NCI-H1436 treated with DMSO at 0.1 percent for 48 hours (cell line): ENCODE data around the gene RNU6-9.
"Not testable (repeated sequence)": the region's sequence is repeated elsewhere in the genome, so short reads cannot be mapped to it uniquely, and the experiment has no call there.

Experiments
- DNase-seq: peaks from one replicate; lab custom pipeline; 2025; lab: John Stamatoyannopoulos, UW

The RNU6-9 gene

DNA sequence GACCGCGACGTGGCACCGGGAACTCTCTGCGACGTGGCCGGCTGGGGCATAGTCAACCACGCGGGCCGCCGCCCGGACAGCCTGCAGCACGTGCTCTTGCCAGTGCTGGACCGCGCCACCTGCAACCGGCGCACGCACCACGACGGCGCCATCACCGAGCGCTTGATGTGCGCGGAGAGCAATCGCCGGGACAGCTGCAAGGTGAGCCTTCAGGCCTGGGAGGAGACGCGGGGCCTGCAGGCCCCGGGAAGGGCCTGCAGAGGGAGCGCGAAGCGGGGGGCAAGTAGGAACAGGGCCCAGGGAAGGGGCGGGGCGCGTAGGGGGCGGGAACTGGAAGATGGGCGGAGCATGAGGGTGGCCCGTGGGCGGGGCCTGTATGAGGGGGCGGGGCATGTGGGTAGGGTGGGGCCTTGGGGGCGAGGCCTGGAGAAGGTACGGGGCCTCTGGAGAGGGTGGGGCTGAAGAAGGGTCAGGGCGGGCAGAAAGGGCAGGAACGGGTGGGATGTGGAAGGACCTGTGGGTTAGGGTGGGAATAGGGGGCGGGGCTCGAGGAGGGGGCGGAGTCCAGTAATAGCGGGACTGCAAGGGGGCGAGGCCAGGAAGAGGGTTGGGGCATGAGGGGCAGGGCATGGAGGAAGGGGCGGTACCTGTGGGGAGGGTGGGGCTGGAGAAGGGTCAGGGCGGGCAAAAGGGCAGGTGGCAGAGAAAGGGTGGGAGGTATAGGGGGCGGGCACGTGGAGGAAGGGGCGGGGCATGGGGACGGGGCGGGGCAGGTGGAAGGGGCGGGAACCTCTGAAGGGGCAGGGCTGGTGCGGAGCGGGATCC is 31.3 kb upstream of the RNU6-9 start:
- no peak for DNase-seq

- DNase-seq = no peak
Measured at GRCh38 chr19:862581-863314, 30.5 kb upstream of the RNU6-9 start.

DNA sequence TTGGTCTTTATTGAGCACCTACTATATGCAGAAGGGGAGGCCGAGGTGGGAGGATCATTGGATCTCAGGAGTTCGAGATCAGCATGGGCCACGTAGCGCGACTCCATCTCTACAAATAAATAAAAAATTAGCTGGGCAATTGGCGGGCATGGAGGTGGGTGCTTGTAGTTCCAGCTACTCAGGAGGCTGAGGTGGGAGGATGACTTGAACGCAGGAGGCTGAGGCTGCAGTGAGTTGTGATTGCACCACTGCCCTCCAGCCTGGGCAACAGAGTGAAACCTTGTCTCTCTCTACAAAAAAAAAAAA is 30.0 kb upstream of the RNU6-9 start:
- DNase-seq = no peak

GRCh38 chr19:866769-867300 is 26.4 kb upstream of the RNU6-9 start:
- no peak for DNase-seq

DNA sequence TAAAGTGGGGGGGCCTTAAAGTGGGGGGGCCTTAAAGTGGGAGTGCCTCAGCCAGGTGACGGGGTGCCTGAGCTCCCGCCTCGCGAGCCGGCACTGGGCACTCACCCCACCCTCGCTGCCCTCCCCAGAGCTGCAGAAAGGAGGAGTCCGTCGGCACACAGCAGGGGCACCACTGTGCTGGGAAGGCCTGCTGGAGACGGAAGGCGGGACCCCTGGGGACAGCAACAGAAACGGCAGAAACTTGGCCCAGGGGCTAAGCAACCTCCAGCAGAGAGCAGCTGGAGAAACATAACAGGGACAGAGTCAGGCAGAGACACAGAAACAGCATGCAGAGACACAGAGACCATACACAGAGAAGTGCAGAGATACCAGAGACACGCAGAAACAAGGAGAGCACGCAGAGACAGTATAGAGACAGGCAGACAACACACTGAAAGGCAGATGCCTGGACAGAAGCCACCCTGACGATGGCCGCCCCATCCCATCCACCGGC is 25.9 kb upstream of the RNU6-9 start:
- no peak for DNase-seq

DNA sequence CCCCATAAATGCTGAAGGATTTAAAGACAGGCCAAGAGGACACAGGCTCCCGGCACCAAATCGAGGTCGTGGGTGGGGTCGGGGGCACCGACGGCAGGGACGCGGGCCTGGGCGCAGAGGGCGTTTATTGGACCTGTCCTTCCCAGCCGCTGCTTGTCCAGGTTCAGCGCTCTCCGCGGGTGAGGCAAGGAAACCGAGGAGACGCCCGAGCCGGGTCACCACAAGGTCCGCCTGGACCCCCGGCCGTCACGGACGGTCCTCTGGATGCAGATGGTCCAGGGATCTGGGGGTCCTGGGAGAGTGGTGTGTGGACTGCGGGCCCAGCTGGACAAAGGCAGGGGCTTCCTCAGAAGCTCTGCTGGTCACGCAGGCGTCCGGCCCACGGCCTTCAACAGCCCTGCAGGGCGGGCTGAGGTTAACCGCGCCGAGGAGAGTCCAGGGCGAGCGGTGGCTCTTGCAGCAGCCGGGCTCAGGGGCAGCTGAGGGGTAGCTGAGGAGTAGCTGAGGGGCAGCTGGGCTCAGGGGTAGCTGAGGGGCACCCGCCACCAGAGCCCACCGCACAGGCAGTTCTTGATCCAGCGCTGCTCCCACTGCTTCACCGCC is 25.3 kb upstream of the RNU6-9 start:
- no peak for DNase-seq

- no peak for DNase-seq
Measured at GRCh38 chr19:868458-869244, 24.6 kb upstream of the RNU6-9 start.

DNA sequence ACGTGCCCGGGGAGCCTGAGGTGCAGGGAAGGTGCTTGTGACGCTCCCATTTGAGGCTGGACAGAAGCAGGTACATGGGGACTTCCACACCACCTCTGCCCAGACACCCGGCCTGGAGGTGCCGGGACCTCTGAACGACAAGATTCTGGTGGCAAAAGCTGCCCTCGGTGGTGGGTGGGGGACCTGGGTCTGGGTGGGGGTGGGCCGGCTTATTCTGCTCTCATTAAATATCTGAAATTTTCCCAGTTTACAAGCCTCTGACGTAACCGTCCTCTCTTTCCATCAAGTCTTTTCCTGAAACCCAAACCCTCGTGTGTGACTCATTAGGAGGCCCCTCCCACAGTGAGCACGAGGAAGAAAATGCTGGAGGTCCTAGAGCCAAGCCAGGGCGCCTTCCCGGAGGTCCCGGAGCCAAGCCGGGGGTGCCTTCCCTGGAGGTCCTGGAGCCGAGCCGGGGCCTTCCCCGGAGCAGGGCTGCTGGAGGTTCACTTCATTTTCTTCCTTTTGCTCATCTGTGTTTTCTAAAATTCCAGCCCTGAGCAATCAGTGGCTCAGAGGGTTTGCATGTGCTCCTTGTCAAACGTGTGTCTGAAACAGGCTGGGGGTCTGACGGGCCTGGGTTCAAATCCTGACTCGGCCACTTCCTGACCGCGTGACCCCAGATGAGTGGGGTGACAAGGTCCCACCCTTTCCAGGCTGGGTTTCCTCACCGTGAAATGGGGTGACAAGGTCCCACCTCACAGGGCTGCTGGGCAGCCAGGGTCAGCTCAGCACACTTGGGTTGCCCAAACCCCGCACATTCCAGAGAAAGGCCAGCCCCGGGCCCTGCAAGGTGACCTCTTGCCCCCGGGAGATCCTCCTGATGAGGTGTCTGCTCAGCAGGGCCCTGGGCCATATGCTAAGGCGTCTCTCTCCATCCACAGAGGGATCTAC is 23.8 kb upstream of the RNU6-9 start:
- DNase-seq = no peak

DNA sequence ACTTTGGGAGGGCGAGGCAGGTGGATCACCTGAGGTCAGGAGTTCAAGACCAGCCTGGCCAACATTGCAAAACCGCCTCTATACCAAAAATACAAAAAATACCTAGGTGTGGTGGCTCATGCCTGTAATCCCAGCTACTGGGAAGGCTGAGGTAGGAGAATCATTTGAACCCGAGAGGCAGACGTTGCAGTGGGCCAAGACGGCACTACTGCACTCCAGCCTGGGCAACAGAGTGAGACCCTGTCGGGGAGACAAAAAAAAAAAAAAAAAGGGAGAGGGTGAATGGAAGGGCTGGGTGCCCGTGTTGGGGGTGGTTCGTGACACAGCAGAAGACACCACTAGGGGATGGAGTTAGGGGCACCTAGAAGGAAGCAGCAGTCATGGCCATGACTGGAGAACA is 23.0 kb upstream of the RNU6-9 start:
- DNase-seq = no peak

DNA sequence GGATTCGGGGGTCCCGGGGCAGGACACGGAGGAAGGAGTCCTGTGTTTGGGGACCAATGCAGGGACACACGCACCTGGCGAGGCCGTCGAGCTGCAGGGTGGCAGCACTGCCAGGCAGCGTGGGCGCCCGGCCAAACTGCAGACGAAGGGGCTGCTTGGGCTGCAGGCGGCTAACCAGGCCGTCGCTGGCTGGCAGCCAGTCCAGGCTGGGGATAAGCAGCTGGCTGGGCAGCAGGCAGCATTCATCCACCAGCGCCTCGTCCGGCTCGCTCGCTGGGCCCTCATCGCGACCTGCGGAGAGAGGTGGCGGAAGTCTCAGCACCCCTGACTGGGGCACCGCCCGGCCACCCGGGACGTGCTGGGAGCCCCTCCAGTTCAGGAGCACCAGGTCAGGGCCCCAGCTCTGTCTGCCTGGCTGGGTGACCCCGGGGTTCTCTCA is 22.3 kb upstream of the RNU6-9 start:
- DNase-seq = no peak

DNA sequence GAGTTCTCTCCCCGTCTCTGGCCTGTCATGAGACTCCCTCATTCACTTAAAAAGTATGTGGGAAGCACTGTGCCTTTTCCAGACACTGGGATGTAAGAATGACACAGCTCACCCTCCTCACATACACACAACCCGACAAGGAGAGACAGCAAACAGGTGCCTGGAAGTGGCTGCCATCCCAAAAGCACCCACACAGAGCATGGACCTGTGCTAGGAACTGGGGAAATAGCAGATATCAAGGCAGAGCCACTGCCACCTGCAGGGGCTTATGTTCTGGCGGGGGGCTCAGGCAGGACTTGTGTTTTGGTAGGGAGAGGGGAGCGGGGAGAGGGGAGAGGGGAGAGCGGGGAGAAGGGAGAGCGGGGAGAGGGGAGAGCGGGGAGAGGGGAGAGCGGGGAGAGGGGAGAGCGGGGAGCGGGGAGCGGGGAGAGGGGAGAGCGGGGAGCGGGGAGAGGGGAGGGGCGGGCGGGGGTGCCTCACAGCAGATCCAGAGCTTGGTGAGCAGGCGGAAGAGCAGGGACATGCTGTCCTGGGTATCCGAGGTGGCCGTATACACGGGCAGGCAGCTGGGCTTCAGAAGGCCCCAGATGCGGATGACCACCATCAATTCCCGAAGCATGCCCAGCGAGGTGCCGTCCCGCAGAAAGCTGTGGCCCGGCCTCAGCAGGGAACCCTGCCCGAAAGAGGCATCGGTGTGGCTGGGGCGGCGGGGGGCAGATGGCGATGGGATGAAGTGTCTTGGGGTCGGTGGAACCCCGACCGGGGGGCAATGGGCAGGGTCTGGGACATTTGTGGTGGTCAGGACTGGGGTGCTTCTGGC is 21.6 kb upstream of the RNU6-9 start:
- DNase-seq = no peak

DNA sequence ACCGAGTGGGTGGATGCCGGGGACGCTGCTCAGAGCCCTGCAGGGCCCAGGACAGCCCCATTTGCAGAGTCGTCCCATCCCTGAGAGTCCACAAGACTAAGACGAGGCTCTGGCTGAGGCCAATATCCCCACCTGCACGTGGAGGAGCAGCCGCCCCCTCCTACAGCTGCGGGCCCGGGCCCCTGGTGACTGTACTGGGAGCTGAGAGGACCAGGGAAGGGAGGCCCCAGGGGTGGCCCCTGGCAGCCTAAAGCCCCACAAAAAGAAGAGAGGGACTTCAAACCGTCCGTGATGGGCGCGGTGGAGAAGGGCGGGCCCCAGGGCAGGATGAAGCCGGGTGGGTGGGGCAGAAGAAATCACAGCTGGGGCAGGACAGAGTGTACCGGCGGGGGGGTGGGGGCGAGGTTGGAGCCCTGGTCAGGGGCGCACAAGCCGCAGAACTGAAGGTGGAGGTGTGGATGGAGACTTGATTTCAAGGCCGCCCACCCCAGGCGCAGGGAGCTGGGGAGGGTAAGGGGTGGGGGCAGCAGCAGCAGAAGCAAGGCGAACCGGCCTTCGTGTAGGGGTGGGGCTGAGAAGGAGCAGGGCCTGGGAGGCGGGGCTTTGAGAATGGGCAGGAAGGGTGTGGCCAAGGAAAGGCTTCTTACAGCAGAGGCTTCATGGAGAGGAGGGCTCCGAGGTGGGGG is 20.9 kb upstream of the RNU6-9 start:
- DNase-seq = no peak

GRCh38 chr19:873084-873483 is 20.2 kb upstream of the RNU6-9 start:
- no peak for DNase-seq

GRCh38 chr19:873561-874041 is 19.7 kb upstream of the RNU6-9 start:
- no peak for DNase-seq

- DNase-seq = no peak
Measured at GRCh38 chr19:875265-875879, 17.9 kb upstream of the RNU6-9 start.

- no peak for DNase-seq
Measured at GRCh38 chr19:876089-876488, 17.2 kb upstream of the RNU6-9 start.

DNA sequence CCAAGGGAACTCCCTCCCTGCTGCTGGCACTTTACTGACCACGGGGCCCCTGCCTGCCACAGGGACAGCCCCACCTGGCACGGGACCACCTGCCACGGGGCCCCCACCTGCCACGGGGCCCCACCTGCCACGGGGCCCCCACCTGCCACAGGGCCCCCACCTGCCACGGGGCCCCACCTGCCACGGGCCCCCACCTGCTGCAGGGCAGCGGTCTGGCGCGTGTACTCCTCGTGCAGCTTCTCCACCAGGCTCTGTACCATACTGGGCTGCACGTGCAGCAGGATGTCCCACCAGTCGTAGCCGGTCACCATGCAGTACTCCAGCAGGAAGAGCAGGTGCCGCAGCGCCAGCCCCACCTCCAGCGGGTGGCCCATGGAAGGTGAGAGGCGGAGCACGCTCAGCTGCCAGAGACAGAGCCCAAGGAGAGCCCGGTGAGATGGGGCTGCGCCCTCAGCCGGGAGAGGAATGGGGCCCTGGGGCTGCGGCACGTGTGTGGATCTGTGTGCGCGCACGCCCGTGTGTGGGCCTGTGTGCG is 16.4 kb upstream of the RNU6-9 start:
- no peak for DNase-seq

DNA sequence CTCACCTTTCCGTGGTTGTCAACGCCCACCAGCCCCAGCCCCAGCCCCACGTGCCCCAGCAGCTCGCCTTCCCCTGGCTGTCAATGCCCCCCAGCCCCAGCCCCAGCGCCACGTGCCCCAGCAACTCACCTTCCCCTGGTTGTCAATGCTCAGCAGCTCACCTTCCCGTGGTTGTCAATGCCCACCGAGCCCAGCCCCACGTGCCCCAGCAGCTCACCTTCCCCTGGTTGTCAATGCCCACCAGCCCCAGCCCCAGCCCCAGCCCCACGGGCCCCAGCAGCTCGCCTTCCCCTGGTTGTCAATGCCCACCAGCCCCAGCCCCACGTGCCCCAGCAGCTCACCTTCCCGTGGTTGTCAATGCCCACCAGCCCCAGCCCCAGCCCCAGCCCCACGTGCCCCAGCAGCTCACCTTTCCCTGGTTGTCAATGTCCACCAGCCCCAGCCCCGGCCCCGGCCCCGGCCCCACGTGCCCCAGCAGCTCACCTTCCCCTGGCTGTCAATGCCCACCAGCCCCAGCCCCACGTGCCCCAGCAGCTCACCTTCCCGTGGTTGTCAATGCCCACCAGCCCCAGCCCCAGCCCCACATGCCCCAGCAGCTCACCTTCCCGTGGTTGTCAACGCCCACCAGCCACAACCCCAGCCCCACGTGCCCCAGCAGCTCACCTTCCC is 15.2 kb upstream of the RNU6-9 start:
- DNase-seq = not testable (repeated sequence)
